Right lobe of liver (tissue), 4 donors: Measurements from ENCODE around the gene ATRNL1.

Experiments
- CTCF ChIP-seq, 4 donors: fragments of 200-600 bp in 3 of 4; fragments of 450-650 bp in 1 of 4; IDR thresholded peaks; one replicate each; pipeline versions ENCODE4 v1.5.1 to v1.8.0; 2016 to 2022; ENCODE audit warnings: antibody characterized with exemption in 4 of 4, mild to moderate bottlenecking in 2 of 4
- POLR2A ChIP-seq: fragments of 450-650 bp; IDR thresholded peaks from one replicate; pipeline ENCODE4 v1.6.1; 2017; ENCODE audit warnings: antibody characterized with exemption, mild to moderate bottlenecking
- donor health status: DM: no; HTN: no; CAD: no.
- donor health status: DM: no; HTN: no; CAD: no.
- donor health status: DM: no; HTN: yes; CAD: no.

- no peak for TF ChIP-seq CTCF (IDR thresholded peaks at IDR 0.05)
- TF ChIP-seq POLR2A, result no peak
Measured at GRCh38 chr10:115867305-115867704, 774.1 kb downstream of the ATRNL1 start.
